Suppressor macrophage treated with lipopolysaccharide for 1 hour (primary cell): ENCODE data around the gene MAP1LC3A.

Source experiments
- DNase-seq, 3 donors: peaks; one replicate each; pipeline ENCODE4 v3.0.0-alpha.2; 2020 to 2022

Gene MAP1LC3A

DNA sequence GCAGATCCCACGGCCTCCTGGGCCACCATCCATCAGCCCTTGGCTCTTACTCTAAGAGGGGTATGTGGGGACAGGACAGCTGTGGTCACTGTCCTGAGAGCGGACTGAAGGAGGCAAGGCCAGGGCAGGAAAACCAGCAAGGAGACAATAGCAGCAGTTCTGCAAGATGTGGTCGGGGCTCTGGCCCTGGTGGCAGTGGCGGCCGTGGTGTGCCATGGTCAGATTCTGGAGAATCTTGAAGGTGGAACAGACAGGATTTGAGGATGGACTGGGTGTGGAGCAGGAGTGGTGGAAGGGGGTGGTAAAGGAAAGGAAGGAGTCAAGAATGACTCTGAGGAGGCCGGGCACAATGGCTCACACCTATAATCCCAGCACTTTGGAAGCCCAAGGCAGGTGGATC lies 5.9 kb upstream of the MAP1LC3A start:
- DNase-seq = no peak

DNA sequence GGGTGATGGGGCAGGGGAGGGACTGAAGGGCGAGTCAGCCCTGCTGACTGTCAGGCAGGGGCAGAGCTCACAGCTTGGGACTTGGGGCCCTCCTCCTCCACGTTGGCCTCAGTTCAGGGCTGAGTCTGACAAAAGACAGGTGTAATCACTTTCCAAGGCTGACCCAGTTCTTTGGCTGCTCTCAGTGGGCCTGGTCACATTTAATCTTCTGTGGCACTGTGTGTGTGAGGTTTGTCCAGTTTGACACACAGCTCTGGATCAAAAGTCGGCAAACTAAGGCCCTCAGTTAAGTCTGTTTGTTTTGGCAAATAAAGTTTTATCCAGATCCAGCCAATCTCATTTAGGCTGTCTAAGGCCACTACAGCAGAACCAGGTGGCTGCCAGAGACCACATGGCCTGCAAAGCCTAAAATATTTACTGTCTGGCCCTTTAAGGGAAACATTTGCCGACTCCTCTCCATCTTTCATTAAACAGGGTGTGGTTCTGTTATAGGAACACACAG lies 5.1 kb upstream of the MAP1LC3A start:
- no peak for DNase-seq

DNA sequence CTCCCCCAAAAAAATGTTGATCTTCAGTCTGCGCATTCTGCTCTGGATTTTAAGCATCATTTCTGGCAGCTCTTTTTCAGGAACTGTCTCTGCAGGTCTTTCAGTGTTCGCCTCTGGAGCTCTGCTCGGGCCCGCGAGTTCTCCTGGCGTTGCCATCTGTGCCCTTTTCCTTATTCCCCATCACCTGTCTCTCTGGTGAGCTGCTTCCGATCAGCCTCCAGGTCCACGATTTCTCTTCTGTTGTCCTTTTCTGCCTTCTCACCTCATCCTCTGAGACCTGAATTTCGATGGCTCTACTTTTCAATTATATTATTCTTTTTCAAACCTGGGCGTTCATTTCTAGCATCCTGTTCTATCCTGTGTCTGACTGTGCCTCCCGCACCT lies 590 bp upstream of the MAP1LC3A start:
- no peak for DNase-seq

DNA sequence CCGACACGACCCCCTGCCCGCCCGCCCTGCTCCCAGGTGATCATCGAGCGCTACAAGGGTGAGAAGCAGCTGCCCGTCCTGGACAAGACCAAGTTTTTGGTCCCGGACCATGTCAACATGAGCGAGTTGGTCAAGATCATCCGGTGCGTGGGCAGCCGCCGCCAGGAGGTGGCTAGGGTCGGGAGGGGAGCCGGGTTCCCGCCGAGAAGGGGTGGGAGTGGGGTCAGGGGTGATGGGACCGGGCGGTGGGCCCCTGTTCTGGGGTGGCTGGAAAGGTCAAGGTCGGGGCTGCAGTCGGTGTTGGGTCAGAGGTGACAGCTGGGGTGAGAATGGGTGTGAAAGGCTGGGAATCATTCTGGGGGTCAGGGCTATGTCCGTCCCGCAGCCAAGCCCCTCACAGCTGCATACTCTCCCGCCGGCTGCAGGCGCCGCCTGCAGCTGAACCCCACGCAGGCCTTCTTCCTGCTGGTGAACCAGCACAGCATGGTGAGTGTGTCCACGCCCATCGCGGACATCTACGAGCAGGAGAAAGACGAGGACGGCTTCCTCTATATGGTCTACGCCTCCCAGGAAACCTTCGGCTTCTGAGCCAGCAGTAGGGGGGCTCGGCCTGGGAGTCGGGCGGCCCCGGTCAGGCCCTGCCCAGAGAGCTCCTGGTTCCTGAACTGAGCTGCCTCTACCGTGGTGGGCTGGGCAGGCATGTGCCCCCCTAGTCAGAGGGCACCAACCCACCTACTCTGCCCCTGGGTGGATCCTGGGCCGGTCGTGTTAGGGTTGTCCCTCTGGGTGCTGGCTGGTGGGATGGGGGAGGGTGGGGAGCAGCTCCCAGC lies 1.0 kb downstream of the MAP1LC3A start:
- DNase-seq = no peak

DNA sequence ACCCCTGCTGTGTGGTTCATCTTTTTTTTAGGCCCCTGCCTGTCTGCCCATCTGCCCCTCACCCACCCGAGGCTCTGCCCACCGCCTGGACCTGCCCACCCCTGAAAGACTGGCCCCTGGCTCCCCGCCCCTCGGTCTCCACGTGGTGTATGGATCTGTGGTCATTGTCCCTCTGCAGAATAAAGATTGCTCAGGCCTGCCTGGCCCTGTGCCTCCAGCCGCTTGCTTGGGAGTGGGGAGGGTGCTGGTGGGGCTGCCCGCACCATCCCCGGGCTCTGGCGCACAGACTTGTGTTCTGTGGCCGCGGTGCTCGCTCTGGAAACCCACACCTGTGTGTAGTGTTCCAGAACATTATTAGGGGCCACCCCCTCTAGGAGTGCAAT lies 1.6 kb downstream of the MAP1LC3A start:
- DNase-seq = no peak

DNA sequence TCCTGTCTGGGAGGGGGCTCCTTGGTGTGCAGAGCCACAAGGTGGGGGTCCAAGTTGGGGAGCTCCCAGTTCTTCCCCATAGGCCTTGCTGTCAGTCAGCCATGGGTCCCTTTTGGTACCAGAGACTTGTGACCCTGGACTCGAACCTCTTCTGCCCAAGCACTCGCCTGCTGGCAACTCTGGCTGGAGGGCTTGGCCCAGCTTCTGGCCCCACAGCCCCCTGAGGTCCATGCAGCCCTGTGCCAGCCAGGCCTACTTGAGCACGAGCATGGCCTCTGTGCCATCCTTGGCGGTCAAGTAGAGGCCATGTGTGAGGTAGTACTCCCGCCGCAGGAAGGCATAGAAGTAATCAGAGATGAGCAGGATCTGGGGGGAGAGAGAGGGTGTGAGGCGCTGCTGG lies 2.1 kb downstream of the MAP1LC3A start:
- no peak for DNase-seq

DNA sequence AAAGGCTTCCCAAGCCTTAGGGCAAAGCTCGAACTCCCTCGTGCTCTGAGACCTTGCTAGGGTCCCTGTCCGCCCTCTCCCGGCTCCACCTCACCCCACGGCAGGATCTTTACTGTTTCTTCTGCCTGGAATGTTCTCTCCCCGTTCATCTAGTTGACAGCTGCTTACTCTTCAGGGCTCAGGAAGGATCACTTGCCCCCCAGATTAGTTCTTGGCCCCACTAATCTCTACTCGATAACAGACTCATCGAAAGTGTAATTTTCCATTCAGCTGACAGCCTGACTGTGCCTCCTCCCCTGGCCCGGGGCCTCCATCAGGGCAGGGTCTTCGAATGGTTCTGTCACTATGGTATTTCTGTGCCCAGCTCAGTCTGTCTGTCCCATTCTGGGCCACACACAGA lies 3.1 kb downstream of the MAP1LC3A start:
- DNase-seq = no peak

DNA sequence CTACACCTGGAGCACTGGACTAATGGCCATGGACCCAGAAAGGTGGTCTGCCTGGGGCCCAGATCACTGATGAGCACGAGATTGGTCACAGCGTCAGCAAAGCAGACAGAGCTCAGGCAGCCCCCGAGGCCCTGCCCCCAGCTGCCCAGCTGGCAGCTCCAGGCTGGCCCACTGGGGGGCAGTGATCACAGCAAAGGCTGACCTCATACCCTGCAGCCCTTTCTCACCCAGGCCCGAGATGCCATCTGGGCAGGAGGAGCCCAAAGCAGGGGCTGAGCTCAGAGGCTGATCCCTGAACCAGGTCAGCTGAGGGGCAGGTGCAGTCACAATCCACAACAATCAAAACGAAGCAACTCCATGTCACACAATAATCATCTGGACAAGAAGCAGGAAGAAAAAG lies 4.1 kb downstream of the MAP1LC3A start:
- DNase-seq = peak; percentile 60 to 77 (median 67)

DNA sequence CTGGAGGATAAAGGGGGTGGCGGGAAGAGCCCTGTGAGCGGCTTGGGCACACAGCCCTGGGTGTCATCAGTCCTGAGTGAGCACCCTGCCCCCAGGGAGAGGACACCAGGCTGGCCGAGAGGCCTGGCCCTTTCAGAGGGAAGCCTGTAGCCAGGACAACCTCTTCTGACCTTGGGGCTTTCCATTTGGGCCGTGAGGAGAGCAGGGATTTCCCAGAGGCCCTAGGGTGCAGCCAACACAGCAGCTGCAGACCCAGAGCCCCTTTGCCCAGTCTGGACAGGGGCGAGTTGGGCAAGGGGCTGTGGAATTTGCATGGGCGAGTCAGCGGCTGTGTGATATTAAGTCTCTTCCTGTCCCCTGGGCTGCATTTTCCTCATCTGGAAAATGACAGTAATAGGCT lies 6.3 kb downstream of the MAP1LC3A start:
- peak; percentile 70 to 87 (median 85) for DNase-seq

DNA sequence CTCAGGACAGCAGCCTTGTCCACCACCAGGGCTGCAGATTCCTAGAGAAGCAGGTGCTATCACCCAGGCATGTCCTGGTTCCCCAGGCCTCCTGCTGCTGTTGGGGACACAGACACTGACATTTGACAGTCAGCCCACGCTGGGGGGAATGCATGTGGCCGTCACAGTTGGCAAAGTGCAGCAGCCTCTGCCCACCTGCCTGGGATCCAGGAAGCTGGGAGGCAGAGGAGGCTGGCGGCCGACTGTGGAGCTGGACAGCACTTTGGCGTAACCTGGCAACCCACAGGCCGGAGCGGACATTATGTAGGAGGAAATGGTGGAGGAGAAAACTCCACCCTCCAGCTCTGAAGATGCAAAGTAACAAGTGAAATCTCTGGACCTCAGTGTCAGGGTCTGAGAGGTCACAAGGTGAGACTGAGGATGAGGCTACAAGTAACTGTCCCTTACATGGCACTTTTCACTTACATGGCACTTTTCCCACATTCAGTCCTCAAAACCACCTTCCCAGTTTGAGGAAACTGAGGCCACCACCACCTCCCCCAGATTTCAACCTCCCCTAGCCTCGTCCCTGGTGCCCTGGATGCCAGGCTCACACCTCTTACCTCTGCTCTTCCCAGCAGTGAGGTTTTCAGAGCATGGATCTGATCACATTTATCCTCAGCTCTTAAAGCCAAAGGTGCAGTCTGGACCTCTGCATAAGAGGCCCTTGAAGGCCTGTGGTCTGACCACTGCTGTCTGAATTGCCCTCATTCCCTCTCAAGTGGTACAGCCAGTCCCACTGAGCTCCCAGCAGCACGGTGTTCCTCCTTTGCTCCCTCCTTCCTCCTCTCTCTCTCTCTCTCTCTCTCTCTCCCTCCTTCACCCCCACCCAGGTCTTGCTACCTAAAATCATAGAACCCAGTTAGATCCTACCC lies 8.7 kb downstream of the MAP1LC3A start:
- DNase-seq = no peak

DNA sequence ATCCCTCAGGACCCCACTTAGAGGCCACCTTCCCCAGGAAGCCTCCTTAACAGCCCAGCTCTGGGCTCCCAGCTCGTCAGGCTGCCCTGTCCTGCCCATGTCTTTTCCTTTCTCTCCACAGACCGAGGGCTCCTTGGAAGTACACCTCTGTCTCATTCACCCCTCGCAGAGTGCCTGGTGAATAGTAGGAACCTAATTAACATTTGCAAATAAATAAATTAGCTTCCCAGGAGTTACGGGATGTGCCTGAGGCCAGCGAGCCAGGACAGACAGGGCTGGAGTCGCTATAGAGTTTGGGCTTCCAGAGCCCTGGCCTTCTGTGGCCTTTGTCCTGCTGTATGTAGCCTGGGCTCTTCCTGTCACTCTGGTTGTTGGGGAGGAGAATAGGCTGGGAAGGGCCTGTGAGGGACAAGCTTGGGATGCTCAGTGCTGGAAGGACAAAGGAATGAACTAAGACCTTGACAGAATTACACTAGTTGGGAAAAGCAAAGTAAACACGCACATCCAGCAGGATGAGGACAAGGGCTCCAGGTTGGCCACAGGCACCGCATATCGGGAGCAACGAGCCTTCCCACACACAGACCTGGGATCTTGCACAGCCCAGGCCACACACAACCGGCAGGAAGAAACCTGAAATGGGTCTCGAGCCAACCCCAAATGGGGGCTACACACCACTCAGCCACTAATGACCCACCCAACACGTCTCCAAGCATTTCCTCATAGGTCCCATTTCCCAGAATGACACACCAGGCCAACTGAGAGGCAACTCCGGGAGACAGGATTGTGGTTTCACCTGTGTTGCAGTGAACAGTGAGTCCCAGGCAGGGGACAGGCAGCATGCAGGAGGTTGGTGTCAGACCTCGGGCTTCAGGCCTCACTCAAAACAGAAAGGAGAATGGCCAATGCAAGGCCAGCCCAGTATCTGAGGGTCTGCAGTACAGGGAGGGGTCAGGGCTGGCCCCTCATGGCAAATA lies 9.7 kb downstream of the MAP1LC3A start:
- no peak for DNase-seq

DNA sequence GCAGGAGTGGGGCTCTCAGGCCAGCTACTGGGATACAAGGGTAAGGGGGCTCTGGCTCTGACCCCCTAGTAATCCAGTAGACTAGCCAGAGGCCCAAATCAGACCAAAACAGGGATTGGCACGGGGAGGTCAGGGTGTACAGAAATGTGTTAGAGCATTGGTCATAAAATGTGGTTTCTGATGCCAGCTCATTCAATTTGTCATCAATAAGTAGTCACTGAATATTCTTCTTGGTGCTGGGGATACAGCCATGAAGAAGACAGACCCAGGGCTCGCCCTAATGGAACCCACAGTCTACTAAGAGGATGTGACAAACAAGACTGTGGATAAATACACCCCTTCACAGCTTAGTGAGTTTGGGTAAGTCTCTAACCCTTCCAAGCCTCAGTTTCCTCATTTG lies 11.1 kb downstream of the MAP1LC3A start:
- peak; percentile 31 to 65 (median 59) for DNase-seq

DNA sequence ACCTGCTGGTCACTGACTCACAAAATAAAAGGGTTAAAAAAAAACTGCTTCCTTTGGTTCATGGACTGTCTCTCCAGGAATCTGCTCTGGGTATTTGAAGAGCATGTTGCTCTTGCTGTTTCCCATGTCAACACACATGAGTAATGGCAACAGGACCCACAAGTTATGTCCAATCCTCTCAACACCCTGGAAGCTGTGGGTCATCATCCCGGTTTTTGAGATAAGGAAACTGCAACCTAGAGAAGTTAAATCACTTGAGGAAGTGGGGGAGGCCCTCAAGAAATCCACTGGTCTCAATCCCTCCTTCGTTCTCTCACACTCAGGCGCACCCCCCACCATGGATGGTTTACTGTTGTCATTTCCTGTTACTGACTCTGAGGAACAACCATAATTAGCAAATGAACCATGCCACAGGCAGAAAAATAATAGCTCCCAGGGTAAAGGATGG lies 12.4 kb downstream of the MAP1LC3A start:
- peak; percentile 94 to 99 (median 97) for DNase-seq

DNA sequence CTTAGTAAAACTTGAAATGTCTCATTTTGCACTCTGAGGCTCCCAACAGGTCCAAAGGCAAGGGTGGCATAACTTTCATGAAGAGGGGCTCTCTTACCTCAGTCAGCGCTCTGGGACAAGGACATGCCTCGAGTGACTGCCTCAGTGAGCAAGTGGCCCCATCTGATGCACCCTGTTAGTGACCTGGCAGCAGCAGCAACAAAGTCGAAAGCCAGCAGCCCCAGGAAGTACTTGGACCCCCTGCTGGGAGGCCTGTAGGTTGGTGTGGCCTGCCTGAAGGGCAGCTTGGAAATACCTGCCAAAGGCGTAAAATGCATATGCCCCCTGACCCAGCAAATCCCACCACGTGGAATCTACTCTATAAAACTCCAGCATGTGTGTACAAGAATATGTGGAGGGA lies 13.2 kb downstream of the MAP1LC3A start:
- no peak for DNase-seq

DNA sequence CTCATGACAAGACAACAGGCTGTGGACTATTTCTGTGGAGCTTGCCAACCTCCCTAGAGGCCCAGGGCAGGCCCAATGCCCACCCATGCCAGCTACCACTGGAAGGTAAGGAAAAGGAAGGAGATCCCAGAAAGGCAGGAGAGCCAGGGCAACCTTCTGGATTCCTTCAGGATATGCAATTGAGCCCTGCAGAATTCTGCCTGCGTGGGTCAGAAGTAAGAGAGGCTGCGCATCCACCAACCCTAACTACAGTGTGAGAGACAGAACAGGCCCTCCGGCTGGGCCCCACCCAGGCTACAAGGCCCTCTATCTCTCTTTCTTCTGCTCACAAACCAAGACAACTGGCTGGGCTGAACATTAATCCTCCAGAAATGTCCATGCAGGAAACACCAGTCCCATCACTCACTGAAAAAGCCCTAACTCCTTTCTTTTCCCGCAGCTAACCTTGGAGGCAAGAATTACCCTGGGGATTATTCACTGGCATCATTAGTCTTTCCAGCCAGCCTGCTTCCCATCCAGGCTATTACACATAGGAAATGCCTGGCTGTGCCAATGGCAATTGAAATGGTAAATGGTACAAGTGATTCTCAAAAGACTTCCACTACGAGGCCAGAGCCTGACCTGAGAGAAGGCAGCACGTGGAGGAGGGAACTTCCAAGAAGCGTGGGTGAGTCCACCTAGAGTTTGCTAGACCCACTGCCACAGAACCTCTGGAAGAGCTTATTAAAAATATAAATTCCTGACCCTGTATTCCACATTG lies 15.2 kb downstream of the MAP1LC3A start:
- peak; percentile 67 to 87 (median 73) for DNase-seq

DNA sequence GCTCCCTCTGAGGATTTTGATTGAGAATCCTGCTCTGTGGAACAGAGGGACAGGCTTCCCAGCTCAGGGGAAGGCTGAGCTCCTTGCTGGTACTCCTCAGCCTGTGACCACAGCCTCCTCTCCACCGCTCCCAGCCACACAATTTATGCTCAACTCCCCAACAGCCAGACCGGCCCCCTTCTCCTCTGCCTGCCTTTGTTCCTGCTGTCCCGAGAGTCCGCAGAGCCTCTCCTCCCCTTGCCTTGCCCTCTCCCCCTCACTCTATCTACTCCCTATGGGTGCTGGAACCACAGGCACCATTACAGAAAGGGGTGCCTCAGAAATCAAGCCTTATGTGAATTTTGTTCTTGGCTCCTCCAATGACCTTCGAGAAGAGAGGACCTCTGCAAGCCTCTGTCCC lies 15.9 kb downstream of the MAP1LC3A start:
- DNase-seq = no peak

DNA sequence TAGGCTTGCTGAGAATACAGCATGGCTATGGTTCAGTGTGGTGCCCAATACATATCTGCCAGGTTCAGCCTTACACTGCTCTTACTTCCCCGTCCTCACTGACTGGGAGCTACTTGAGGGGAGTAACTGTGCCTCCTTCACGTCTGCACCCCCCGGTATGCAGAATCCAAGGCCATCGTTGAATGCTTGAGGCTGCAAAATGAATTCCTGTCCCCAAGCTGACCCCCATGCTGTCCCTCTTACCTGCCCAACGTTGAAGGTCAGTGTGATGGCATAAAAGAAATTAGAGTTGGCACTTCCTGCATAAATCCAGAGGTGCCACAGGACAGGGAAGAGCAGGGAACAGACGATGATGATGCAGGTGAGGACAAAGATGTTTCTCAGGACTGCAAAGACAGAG lies 16.3 kb downstream of the MAP1LC3A start:
- DNase-seq = no peak

DNA sequence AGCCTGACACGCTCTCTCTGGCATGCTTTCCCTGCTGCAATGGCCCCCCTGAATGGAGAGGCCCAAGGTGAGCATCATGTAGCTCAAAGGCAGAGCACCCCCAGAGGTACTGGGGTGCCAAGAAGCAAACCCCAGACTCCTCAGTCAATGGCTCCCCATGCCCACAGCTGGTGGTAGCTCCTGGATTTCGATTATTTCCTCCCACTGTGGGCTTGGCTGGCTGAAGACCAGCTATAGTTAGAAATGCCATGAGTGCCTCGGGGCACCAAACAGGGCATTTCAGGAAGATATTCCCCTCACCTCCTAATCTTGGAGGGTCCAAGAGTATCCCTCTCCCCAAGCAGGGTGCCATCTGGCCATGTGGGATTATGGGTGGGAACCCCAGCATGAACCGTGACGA lies 16.8 kb downstream of the MAP1LC3A start:
- DNase-seq = no peak

DNA sequence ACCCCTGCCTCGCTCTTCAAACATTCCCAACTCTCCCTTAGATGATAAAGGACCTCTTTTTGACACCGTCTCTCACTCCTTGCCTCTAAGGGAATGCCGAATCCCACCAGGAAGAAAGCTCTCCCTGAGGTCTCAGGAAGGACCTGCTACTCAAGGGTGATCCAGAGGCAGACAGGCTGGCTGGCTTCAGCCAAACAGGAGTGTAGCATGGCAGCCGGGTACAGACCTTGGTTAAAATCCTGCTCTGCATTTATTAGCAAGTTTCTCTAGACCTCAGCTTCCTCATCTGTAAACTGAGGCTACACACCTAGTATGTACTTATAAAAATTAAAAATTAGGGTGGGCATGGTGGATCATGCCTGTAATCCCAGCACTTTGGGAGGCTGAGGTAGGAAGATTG lies 17.2 kb downstream of the MAP1LC3A start:
- no peak for DNase-seq

DNA sequence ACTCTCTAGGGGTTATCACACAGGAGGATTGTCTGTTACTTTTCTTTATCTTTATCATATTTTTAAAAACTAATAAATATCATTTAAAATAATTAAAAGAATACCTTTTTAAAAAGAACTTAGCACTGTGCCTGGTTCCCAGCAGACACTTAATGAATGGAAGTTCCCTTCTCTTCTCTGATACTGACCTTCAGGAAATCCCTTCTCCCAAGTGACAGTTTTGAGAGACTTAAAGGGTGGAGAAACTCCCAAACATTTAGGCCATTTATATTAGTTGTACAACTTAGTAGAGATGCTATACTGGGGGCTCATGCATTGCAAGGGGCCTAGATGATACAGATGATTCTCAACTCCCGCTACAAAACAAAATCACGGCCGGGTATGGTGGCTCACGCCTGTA lies 18.5 kb downstream of the MAP1LC3A start:
- DNase-seq = peak; percentile 32 to 66 (median 52)

DNA sequence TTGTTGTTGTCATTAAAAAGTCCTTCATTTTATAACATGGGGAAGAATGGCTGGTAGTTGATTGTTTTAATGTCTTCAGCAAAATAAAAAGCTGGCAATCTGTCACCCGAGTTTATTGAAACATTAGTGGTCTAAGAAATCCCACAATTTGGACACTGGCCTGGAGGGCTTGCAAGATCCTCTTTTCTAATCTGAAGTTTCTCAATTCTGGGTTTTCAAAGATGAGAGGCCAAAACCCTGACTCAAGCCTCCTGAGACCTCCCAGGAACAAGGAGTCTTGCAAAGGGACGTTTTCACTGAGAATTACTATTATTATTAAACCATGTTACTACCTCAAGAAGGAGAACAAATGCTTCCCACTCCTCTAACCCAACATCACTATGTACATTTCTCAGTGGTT lies 19.5 kb downstream of the MAP1LC3A start:
- peak; percentile 88 to 98 (median 96) for DNase-seq

DNA sequence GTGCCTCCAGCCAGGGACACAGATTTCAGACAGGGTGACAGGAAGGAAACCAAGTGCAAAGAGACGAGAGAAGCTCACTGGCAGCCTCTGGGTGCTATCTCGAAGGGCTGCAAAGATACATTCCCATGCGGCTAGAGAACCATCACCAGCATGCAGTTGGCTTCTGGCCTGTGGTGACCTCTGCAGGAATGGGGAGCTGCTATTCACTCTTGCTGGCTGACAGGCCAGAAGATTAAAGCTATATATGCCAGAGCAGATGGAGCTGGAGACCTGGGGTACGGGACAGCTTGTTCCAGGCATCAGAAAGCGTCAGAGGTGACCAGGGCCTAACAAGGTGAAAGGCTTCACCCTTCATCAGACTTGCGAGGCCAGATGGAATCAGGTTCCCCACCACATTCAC lies 20.0 kb downstream of the MAP1LC3A start:
- no peak for DNase-seq
